Measurements from ENCODE around the gene IQGAP3.
A peak's percentile ranks its signal among the peaks of the same experiment; 100 is the strongest.

IQGAP3 gene

DNA sequence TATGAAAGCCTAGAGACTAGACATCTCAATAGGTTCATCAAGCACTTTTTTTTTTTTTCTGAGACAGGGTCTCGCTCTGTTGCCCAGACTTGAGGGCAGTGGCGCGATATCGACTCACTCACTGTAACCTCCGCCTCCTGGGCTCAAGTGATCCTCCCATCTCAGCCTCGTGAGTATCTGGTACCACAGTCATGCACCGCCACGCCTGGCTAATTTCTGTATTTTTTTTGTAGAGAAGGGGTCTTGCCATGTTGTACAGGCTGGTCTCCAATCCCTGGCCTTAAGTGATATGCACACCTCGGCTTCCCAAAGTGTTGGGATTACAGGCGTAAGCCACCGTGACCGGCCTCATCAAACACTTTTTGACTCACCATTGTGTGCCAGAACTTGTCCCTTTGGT lies 29.5 kb upstream of the IQGAP3 start:
- Histone ChIP-seq H3K4me3 (ENCODE audit: low read depth in 1 of 2, low read length in 1 of 2) (peak overlapping the region; percentile 70 to 75), H3K27ac (no peak overlapping the region), H3K4me1 (ENCODE audit: control insufficient read depth in 1 of 2, insufficient read depth in 1 of 2, low read depth in 1 of 2, low read length in 1 of 2) (peaks cover 14% of the 10 kb centered on the region in 2 experiments), H3K36me3 (no peaks in the 10 kb centered on the region), H3K9me3 (no peaks in the 10 kb centered on the region), H3K27me3 (no peaks in the 10 kb centered on the region)
- TF ChIP-seq, protein P1, sequence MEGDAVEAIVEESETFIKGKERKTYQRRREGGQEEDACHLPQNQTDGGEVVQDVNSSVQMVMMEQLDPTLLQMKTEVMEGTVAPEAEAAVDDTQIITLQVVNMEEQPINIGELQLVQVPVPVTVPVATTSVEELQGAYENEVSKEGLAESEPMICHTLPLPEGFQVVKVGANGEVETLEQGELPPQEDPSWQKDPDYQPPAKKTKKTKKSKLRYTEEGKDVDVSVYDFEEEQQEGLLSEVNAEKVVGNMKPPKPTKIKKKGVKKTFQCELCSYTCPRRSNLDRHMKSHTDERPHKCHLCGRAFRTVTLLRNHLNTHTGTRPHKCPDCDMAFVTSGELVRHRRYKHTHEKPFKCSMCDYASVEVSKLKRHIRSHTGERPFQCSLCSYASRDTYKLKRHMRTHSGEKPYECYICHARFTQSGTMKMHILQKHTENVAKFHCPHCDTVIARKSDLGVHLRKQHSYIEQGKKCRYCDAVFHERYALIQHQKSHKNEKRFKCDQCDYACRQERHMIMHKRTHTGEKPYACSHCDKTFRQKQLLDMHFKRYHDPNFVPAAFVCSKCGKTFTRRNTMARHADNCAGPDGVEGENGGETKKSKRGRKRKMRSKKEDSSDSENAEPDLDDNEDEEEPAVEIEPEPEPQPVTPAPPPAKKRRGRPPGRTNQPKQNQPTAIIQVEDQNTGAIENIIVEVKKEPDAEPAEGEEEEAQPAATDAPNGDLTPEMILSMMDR (IDR thresholded peaks at IDR 0.05) = no peak

DNA sequence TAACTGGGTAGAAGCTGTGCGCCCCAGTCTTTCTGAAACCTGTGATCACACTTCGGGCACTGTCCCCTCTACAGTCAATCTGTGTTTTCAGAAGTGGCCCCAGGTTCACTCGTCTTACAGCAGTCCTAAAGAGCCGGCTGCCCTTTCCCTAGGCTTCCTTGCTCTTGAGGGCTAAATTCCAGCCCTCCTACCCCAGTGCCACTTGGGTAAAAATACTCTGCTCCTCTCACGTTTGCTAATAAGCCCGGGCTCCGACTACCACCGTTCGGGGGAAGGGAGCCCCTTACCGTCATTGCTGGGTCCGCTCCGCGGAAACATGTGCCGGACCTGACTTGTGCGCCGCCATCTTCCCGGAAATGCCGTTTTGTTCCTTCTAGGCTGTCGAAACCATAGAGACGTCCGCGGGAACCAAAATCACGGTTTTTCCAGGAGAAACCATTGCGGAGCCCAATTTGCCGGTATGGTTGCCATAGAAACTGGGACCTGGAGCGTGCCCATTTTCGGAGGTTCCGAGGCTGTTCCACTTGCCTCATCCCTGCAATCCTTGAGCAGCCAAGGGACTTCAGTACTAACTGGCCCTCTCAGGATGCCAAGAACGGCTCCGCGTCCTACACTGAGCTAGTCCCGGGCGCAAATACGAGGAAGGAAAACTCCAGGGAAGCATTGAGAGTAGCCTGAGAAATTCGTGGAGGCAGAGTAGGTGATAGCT lies 28.9 kb upstream of the IQGAP3 start, which contains the start of gene GPATCH4:
TSS of gene GPATCH4 (minus strand) at position 358 of the 709 bp plus-strand sequence.
- Histone ChIP-seq H3K4me3 (ENCODE audit: low read depth in 1 of 2, low read length in 1 of 2) (peak within 1 kb of the TSS; percentile 70 to 75), H3K4me1 (ENCODE audit: control insufficient read depth in 1 of 2, insufficient read depth in 1 of 2, low read depth in 1 of 2, low read length in 1 of 2) (peaks cover 14% of the 10 kb centered on the region in 2 experiments), H3K27ac (peak within 1 kb of the TSS; percentile 9), H3K27me3 (no peaks in the 10 kb centered on the region), H3K36me3 (no peaks in the 10 kb centered on the region), H3K9me3 (no peaks in the 10 kb centered on the region)
- TF ChIP-seq, protein P1 (IDR thresholded peaks at IDR 0.05) = no peak

DNA sequence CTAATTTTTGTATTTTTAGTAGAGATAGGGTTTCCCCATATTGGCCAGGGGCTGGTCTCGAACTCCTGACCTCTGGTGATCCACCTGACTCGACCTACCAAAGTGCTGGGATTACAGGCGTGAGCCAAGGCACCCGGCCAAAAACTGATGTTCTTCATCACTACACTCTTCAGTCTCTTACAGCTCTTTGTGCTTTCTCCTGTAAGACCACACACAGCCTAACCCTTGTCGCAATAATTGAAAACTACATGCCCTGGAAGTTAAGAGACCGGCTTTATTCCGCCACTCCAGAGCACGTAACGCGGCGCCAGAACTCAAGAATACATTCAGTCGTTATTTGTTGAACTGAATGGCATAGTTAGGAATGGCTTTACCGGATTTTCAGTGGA lies 28.4 kb upstream of the IQGAP3 start:
- H3K27me3 ChIP-seq = no peaks in the 10 kb centered on the region
- TF ChIP-seq, protein P1 (IDR thresholded peaks at IDR 0.05) = no peak
- peak overlapping the region; percentile 70 to 75 for H3K4me3 ChIP-seq (ENCODE audit: low read depth in 1 of 2, low read length in 1 of 2)
- H3K27ac ChIP-seq = no peak overlapping the region
- H3K9me3 ChIP-seq = no peaks in the 10 kb centered on the region
- peaks cover 14% of the 10 kb centered on the region in 2 experiments for H3K4me1 ChIP-seq (ENCODE audit: control insufficient read depth in 1 of 2, insufficient read depth in 1 of 2, low read depth in 1 of 2, low read length in 1 of 2)
- H3K36me3 ChIP-seq = no peaks in the 10 kb centered on the region

DNA sequence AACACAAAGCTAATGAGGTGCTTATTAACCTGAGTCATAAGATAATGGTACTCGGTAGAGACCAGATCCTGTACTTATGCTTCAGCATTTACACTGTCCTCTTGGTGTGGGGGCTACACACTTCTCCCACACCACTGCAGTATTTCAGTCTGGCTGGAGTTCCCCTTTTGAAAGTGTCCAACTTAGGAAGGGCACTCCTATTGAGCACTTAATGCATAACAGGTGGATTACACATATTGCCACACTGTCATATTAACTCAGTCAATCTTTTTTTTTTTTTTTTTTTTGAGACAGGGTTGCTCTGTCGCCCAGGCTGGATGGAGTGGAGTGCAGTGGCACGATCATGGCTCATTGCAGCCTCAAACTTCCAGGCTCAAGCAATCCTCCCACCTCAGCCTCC lies 27.4 kb upstream of the IQGAP3 start:
- H3K4me1 ChIP-seq (ENCODE audit: control insufficient read depth in 1 of 2, insufficient read depth in 1 of 2, low read depth in 1 of 2, low read length in 1 of 2) = peaks cover 14% of the 10 kb centered on the region in 2 experiments
- H3K4me3 ChIP-seq (ENCODE audit: low read depth in 1 of 2, low read length in 1 of 2) = no peak overlapping the region
- H3K27ac ChIP-seq = no peak overlapping the region
- no peaks in the 10 kb centered on the region for H3K9me3 ChIP-seq
- TF ChIP-seq, protein P1 (IDR thresholded peaks at IDR 0.05) = no peak
- no peaks in the 10 kb centered on the region for H3K27me3 ChIP-seq
- no peaks in the 10 kb centered on the region for H3K36me3 ChIP-seq

DNA sequence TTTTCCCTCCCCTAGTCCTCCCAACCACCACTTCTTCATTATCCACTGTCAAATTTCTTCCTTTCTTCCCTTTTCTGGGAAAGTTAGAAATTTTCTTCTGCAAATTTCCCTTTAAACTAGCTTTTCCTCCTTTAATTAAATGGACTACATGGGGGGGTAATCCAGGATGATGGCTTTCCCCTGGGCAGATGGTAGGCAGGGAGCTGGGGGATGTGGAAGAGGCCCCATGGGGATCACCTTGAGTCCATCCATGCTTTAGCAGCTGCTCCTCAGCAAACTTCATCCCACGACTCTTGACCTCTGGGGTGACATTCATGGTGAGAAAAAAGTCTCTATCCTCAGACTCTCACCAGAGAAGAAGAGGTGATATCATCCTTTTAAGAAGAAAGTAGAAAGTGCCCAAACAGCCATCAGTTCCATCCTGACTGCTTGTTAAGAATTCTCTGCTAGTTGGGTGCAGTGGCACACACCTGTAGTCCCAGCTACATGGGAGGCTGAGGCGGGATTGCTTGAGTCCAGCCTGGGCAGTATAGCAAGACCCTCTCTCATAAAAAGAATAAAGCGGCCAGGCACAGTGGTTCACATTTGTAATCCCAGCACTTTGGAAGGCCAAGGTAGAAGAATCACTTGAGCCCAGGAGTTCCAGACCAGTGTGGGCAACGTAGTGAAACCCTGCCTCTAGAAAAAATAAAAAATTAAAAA lies 26.5 kb upstream of the IQGAP3 start:
- no peaks in the 10 kb centered on the region for H3K27me3 ChIP-seq
- H3K36me3 ChIP-seq = no peaks in the 10 kb centered on the region
- H3K9me3 ChIP-seq = no peaks in the 10 kb centered on the region
- H3K4me1 ChIP-seq (ENCODE audit: control insufficient read depth in 1 of 2, insufficient read depth in 1 of 2, low read depth in 1 of 2, low read length in 1 of 2) = peaks cover 14% of the 10 kb centered on the region in 2 experiments
- no peak overlapping the region for H3K27ac ChIP-seq
- TF ChIP-seq, protein P1 (IDR thresholded peaks at IDR 0.05) = no peak
- no peak overlapping the region for H3K4me3 ChIP-seq (ENCODE audit: low read depth in 1 of 2, low read length in 1 of 2)
